GM12872 (cell line): ENCODE results near the gene CEP162.

Experiments
- TF ChIP-seq, protein P1 (sequence below): IDR thresholded peaks from 3 replicates; pipeline ENCODE4 v1.5.1; 2011; ENCODE audit warnings: low read depth, mild to moderate bottlenecking, low read length, moderate library complexity; ENCODE audit not compliant: insufficient read depth

CEP162 gene

DNA sequence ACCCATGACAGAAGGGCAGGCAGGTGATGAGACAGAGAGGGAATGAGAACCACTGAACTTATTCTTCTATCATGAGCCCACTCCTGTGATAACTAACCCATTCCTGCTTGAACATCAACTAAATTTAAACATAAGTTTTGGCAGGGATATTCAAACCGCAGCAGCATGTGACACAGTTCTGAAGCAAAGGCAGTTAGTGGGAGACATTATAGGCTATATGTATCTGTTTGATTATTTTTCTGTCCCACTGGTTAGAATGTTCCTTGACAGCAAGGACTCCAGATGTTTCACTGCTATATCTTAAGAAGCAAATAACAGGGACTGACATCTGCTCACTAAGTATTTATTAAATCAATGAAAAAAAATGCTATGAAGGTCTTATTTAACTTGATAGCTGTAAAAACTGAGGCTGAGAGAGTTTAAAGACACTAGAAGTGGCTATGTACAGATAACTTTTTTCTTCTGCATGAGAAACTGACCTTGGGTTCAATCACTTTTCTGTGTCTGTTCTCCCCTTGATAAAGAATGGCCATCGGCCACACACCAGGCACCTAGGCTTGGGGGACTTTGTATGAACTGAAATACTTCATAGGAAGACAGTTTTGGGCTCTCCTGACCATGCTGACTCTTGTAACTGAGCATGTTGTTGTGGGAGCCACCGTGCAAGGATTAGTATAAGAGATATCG lies 90.9 kb downstream of the CEP162 start:
- TF ChIP-seq, protein P1, sequence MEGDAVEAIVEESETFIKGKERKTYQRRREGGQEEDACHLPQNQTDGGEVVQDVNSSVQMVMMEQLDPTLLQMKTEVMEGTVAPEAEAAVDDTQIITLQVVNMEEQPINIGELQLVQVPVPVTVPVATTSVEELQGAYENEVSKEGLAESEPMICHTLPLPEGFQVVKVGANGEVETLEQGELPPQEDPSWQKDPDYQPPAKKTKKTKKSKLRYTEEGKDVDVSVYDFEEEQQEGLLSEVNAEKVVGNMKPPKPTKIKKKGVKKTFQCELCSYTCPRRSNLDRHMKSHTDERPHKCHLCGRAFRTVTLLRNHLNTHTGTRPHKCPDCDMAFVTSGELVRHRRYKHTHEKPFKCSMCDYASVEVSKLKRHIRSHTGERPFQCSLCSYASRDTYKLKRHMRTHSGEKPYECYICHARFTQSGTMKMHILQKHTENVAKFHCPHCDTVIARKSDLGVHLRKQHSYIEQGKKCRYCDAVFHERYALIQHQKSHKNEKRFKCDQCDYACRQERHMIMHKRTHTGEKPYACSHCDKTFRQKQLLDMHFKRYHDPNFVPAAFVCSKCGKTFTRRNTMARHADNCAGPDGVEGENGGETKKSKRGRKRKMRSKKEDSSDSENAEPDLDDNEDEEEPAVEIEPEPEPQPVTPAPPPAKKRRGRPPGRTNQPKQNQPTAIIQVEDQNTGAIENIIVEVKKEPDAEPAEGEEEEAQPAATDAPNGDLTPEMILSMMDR = no peak

DNA sequence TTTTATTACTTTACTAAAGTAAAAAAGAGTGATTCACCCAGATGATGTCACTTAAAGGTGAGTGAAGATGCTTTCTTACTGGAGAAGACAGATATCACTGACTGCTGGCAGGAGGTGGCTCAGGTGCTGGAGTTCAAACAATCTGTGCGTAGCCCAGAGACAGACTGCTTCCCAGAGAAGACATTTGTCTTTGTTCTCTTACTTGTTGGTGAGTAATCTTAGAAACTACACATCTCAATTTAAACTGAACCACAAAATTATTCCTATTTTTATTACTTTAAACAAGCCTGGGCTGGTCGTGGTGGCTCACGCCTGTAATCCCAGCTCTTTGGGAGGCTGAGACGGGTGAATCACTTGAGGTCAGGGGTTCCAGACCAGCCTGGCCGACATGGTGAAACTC lies 92.2 kb downstream of the CEP162 start:
- TF ChIP-seq, protein P1 = no peak

DNA sequence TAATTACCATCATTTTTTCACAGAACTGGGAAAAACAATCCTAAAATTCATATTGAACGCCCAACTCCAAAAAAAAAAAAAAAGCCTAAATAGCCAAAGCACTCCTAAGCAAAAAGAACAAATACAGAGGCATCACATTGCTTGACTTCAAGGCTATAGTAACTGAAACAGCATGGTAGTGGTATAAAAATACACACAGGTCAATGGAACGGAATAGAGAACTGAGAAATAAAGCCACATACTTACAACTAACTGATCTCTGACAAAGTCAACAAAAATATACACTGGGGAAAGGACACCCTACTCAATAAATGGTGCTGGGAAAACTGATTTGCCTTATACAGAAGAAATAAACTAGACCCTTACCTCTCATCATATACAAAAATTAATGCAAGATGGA lies 104.3 kb downstream of the CEP162 start:
- TF ChIP-seq, protein P1 = no peak

DNA sequence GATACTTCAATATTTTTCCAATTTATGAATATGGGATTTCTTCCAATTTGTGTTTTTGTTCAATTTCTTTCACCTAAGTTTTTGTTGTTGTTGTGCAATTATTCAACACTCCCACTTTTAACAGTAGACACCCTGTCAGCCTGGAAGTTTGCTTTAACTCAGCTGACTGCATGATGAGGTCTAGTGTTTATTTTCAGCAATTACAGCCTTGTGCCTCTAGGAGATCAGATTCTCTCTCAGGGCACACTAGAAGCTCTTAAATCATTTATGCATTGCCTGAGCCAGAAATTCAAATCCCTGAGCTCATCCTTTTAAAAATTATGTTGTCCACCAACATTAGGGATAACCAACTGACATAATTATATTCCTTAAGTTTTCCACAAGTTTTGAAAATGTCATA lies 108.2 kb downstream of the CEP162 start:
- TF ChIP-seq, protein P1 = no peak

DNA sequence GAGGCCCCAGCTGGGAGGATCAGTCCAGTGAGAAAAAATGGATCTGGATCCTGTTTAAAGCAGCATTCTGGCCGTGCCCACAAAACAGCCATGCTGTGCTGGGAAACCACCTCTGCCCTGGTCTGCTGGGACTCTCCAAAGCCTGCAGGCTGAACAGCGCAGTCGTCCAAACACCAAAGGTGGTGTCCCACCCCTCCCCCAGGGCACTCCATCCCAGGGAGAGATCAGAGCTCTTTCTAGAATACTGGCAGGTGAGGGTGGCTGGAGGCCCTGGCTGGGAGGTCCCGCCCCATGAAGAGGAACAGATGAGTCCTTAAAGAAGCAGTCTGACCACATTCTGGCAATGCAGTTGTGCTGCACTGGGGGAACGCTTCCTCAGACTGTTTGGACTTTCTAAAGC lies 109.3 kb downstream of the CEP162 start:
- TF ChIP-seq, protein P1 = no peak

DNA sequence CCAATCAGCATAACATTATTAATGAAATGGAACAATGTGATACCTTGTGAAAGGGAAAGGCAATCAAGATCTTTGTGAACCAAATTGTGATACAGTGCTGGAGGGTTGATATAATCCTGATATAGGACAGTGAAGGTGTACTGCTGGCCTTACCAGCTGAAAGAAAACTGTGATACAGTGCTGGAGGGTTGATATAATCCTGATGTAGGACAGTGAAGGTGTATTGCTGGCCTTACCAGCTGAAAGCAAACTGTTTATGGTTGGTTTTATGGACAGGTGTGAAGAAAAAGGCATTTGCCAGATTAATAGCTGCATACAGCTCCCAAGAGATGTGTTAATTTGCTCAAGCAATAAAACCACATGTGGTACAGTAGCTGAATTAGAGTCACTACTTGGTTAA lies 119.9 kb downstream of the CEP162 start:
- TF ChIP-seq, protein P1 = no peak

DNA sequence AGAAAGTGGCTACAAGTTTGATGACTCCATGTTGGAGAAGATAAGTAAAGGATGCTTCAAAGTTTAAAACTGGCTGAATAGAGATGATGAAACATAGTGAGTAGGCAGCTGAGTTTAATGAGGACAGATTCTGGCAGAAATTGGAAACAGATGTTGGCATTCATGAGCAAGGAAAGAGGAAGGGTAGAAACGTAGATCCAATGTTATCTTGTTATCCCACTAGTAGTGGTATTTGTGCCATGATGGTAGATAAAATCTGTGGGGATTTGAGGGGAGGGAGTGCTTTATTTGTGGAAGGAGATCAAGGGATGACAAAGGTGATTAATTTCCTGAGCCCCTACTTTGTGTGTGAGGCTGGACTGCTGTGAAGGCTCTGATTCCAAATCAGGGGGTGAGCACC lies 124.4 kb downstream of the CEP162 start:
- TF ChIP-seq, protein P1 = no peak

DNA sequence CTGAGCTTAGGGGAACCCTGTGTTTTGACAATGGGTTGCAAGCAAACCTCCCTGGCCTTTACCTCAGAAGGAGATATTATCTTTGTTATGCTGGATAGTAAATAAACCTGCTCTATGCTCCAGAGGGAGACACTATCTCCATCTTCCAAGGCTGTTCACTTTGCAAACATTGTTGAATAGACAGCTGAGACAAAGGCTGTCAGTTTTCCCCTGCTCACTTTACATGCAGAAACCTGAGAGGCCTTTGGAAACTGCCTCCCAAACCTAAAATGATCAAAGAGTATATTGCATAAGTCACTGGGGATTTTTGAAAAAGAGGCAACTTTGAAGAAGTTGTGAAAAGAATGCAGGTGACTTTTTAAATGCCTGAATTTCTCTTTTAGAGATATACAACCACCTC lies 132.3 kb downstream of the CEP162 start:
- TF ChIP-seq, protein P1 = no peak
